ENCODE results near the gene SLC2A2. TPM values are rescaled to one million over a fixed set of nuclear protein-coding genes. Genes with fewer than 3 reads are reported as not detected.

Gene SLC2A2
- total RNA-seq, 1 donor: under 0.01 TPM

- no peak for TF ChIP-seq CTCF (IDR thresholded peaks at IDR 0.05; ENCODE audit: insufficient read depth, low read depth, low read length)
- no peak overlapping the region for H3K4me3 ChIP-seq (ENCODE audit: low read depth, low read length)
- peak; percentile 70 for DNase-seq (ENCODE audit: low read depth)
Observed at GRCh38 chr3:171001957-171002694, 24.4 kb downstream of the SLC2A2 start.

GRCh38 chr3:171001250-171001893 lies 25.1 kb downstream of the SLC2A2 start:
- no peak for TF ChIP-seq CTCF (IDR thresholded peaks at IDR 0.05; ENCODE audit: insufficient read depth, low read depth, low read length)
- no peak for DNase-seq (ENCODE audit: low read depth)
- H3K4me3 ChIP-seq (ENCODE audit: low read depth, low read length): no peak overlapping the region

- DNase-seq (ENCODE audit: low read depth): no peak
- no peak for TF ChIP-seq CTCF (IDR thresholded peaks at IDR 0.05; ENCODE audit: insufficient read depth, low read depth, low read length)
- H3K4me3 ChIP-seq (ENCODE audit: low read depth, low read length): no peak overlapping the region
Observed at GRCh38 chr3:171000281-171000680, 26.2 kb downstream of the SLC2A2 start.

- peak; percentile 88 for DNase-seq (ENCODE audit: low read depth)
- H3K4me3 ChIP-seq (ENCODE audit: low read depth, low read length): no peak overlapping the region
- TF ChIP-seq CTCF (IDR thresholded peaks at IDR 0.05; ENCODE audit: insufficient read depth, low read depth, low read length): no peak
Observed at GRCh38 chr3:170999737-171000242, 26.7 kb downstream of the SLC2A2 start.

- no peak overlapping the region for H3K4me3 ChIP-seq (ENCODE audit: low read depth, low read length)
- DNase-seq (ENCODE audit: low read depth): peak; percentile 47
Observed at GRCh38 chr3:170997961-170998913, 28.3 kb downstream of the SLC2A2 start.

More at GRCh38 chr3:170997961-170998913, 28.3 kb downstream of the SLC2A2 start:
- no peak for TF ChIP-seq CTCF (IDR thresholded peaks at IDR 0.05; ENCODE audit: insufficient read depth, low read depth, low read length)

Measured in fibroblast of villous mesenchyme (primary cell).